GM21786 (cell line): Measurements from ENCODE around the gene PKD1.
"Not testable (repeated sequence)": the region's sequence is repeated elsewhere in the genome, so short reads cannot be mapped to it uniquely, and the experiment has no call there.

Source experiments
- ATAC-seq: cut with Tn5 transposase; IDR thresholded peaks from one replicate; pipeline ENCODE4 v1.9.1; 2021; ENCODE audit not compliant: unreplicated experiment

Gene PKD1

GRCh38 chr16:2152695-2153506, 17.2 kb upstream of the PKD1 start:
- ATAC-seq: no peak

DNA sequence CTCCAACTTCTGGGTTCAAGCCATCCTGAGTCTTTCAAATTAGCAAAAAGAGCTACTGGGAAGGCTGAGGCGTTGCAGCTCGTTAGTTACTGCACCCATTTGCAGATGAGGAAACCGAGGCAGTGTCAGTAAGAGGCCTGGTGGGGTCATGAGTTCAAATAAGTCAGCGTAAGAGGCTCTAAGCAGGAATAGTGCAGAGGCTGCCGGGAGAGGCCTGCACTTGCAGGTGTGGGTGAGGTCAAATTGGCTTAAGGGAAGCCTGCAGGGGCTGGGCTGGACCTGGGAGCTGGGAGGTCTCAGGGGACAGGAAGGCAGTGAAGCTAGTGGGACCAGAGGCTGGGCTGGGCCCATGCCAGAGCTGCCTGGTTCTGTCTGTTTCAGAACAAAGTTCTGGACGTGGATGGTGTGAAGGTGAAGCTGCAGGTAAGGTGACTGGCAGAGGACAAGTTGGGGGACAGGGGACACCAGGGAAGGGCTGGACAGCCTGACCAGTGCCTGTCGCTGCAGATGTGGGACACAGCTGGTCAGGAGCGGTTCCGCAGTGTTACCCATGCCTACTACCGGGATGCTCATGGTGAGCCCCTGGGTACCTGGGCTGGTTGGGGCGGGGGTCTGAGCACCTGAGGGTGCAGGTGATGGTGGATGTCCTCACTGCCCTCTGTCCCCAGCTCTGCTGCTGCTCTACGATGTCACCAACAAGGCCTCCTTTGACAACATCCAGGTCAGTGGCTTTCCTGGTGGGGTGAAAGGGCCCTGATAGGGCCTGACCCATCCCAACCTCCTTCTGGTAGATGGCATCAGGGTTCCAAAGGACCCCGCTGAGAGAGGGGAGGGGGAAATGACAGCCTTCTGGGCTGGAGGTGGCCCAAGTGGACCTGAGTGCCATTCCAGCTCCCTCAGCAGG, 15.7 kb upstream of the PKD1 start:
- ATAC-seq: no peak

- no peak for ATAC-seq
Observed at GRCh38 chr16:2150418-2151187, 14.9 kb upstream of the PKD1 start.

DNA sequence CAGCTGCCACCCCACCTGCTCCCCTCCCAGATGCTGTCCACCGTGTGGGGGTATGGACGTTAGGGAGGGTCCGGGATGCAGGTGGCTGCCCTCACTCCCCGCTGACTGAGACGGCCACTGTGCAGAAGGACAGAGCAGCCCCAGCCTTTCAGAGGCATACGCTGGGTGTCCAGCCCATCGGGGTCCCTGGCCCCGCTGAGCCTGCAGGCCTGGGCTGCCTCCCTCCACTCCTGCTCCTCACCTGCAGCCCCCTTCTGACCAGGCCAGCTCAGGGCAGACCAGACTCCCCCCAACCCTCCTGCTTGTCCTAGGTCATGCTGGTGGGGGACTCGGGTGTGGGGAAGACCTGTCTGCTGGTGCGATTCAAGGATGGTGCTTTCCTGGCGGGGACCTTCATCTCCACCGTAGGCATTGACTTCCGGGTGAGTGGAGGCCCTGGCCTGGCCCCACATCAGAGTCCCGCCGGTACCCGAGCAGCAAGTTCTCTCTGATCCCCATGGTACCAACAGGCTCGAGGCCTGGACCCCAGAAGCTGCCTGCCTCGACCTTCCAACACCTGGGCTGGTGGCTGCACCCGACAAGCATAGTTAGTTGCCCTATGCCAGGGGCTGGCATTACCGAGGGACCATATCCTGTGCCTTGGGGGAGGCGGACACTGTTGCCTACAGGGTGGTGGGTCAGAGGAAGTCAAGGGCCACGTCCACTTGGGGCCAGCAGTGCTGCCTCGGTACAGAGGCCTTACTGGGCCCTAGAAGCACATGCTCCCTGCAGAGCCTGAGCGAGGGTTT, 14.1 kb upstream of the PKD1 start:
- no peak for ATAC-seq

GRCh38 chr16:2148714-2149629, 13.3 kb upstream of the PKD1 start:
- ATAC-seq: no peak

- no peak for ATAC-seq
Observed at GRCh38 chr16:2147981-2148671, 12.4 kb upstream of the PKD1 start, which contains the start of gene RAB26. TSS of gene RAB26 (plus strand) at chr16:2148625. CDS start at chr16:2148784, 159 bp downstream.

- no peak for ATAC-seq
Observed at GRCh38 chr16:2147378-2147777, 11.7 kb upstream of the PKD1 start.

- ATAC-seq: no peak
Observed at GRCh38 chr16:2145843-2146242, 10.1 kb upstream of the PKD1 start.

GRCh38 chr16:2143878-2144485, 8.3 kb upstream of the PKD1 start:
- no peak for ATAC-seq

GRCh38 chr16:2142942-2143877, 7.5 kb upstream of the PKD1 start:
- ATAC-seq: no peak

DNA sequence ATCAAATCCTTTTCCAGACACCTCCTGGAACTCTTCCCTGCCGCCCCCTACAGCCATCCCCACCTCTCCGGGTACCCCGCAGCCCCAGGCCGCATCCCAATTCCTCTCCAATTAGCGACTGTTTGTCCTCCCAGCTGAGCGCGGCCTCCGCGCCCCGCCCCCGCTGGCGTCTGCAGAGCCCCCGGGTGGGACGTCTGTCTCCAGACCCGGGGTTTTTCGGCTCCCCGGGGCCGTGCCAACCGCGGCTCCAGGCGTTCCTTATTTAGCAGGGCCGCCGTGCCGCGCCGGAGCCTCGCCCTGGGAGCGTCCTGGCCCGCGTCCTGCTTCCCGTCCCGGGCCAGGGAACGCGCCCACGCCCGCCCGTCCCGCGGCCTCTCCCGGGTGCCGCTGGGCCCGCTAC, 627 bp downstream of the PKD1 start:
- ATAC-seq: not testable (repeated sequence)

- not testable (repeated sequence) for ATAC-seq
Observed at GRCh38 chr16:2133797-2134196, 1.9 kb downstream of the PKD1 start.

DNA sequence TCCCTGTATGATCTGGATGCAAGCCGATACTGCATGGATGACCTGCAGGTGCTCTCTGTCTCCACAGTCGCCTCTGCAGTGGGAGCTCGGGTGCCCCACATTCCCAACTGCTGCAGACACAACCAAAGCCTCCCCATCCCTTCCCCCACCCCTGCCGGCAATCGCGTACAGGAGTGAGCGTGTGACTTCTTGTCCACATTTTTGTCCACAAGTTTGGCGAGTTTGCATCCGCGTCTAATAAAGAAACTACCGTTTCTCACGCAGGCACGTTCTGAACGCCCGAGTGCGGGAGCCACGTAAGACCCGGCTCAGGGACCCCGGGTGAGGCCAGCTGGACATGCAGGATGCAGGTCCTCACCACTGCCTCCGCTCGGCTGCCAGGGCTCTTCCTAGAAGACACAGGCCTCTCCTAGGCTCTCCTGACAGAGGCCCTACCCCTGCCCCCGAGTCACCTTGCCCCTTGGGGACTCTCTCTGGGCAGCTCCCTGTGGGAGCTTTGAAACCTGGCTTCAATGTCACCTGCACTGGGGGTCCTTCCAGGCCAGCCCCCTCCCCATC, 5.7 kb downstream of the PKD1 start:
- not testable (repeated sequence) for ATAC-seq

- not testable (repeated sequence) for ATAC-seq
Observed at GRCh38 chr16:2129251-2129650, 6.4 kb downstream of the PKD1 start.

DNA sequence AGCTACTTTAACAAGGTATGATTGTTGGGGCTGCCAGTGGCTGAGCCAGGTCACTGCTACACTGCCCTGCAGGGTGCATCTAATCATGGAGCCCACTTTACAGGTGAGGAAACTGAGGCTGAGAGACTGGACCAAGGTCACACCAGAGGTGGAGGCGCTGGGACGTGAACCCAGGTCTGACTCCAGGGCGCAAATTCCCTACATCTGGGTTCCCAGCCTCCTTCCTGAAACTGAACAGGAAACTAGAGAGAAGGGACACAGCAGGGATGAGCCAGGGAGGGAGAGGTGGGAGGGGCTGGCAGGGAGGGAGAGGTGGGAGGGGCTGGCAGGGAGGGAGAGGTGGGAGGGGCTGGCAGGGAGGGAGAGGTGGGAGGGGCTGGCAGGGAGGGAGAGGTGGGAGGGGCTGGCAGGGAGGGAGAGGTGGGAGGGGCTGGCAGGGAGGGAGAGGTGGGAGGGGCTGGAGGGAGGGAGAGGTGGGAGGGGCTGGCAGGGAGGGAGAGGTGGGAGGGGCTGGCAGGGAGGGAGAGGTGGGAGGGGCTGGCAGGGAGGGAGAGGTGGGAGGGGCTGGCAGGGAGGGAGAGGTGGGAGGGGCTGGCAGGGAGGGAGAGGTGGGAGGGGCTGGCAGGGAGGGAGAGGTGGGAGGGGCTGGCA, 7.9 kb downstream of the PKD1 start:
- not testable (repeated sequence) for ATAC-seq

DNA sequence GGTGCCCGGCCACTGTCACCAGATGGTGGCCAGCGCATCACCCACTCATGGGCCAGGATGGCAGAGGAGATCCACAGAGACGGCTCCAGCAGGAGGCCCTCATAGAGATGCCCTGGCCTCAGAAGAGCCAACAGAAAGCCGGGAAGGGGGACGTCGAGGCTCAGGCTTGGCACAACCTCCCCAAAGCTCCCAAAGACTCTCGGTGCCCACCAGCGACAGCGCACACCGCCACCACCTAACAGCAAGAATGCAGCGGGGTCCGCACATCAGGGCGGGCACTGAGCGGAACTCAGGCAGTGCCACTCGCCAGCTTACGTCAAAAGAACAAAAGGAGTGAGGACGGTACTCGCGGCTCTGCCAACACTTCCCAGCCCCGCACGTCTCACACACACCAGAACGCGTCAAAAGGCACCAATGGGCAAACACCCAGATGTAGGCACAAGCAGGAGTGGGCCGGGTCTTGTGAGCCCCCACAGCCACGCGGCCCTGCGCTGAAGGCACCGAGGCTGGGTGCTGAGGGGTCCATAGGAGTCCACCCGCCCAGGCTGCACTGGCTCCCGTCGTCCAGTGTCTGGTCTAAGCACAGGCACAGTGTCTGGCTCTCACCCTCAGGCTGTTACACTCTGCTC, 8.7 kb downstream of the PKD1 start:
- not testable (repeated sequence) for ATAC-seq
